Hepatocyte (in vitro differentiated cells): ENCODE results near the gene DAB2IP. TPM values are rescaled to one million over a fixed set of nuclear protein-coding genes. Genes with fewer than 3 reads are reported as not detected.

Experiments
- DNase-seq: peaks from one replicate; pipeline ENCODE4 v3.0.0-alpha.2; 2016; ENCODE audit warnings: low spot score
- H2AFZ ChIP-seq: fragments of 200-600 bp; sonication (generic); 2 replicates; pipeline ENCODE4 v1.6.0; 2016; ENCODE audit warnings: antibody characterized with exemption, mild to moderate bottlenecking
- H3K27ac ChIP-seq: fragments of 200-600 bp; sonication (generic); 2 replicates; pipeline ENCODE4 v1.5.1; 2016; ENCODE audit warnings: mild to moderate bottlenecking
- H3K27me3 ChIP-seq: fragments of 200-600 bp; sonication (generic); 2 replicates; pipeline ENCODE4 v1.6.1; 2016
- H3K36me3 ChIP-seq: fragments of 200-600 bp; sonication (generic); replicated peaks from 2 replicates; pipeline ENCODE4 v1.5.1; 2016; ENCODE audit warnings: low read depth; ENCODE audit not compliant: insufficient read depth
- H3K4me1 ChIP-seq: fragments of 200-600 bp; sonication (generic); 2 replicates; pipeline ENCODE4 v1.5.1; 2016; ENCODE audit warnings: mild to moderate bottlenecking, moderate library complexity; ENCODE audit not compliant: insufficient read depth
- H3K4me2 ChIP-seq: fragments of 200-600 bp; sonication (generic); 2 replicates; pipeline ENCODE4 v1.6.0; 2016
- H3K4me3 ChIP-seq: fragments of 200-600 bp; sonication (generic); 2 replicates; pipeline ENCODE4 v1.5.1; 2016; ENCODE audit warnings: mild to moderate bottlenecking
- H3K79me2 ChIP-seq: fragments of 200-600 bp; sonication (generic); 2 replicates; pipeline ENCODE4 v1.6.0; 2017; ENCODE audit warnings: mild to moderate bottlenecking
- H3K9me2 ChIP-seq: fragments of 200-600 bp; sonication (generic); replicated peaks from 2 replicates; pipeline ENCODE4 v1.6.0; 2017; ENCODE audit warnings: mild to moderate bottlenecking; ENCODE audit not compliant: insufficient read depth
- H3K9me3 ChIP-seq: fragments of 200-600 bp; sonication (generic); 2 replicates; pipeline ENCODE4 v1.5.1; 2016; ENCODE audit warnings: low read depth, mild to moderate bottlenecking
- H4K20me1 ChIP-seq: fragments of 200-600 bp; sonication (generic); 2 replicates; pipeline ENCODE4 v1.6.0; 2016; ENCODE audit warnings: mild to moderate bottlenecking; ENCODE audit not compliant: insufficient read depth, poor library complexity, severe bottlenecking
- CTCF ChIP-seq: fragments of 200-600 bp; sonication (generic); IDR thresholded peaks from 2 replicates; pipeline ENCODE4 v1.5.1; 2016; ENCODE audit warnings: antibody characterized with exemption, mild to moderate bottlenecking; ENCODE audit not compliant: poor library complexity
- EZH2 ChIP-seq: fragments of 200-600 bp; sonication (generic); IDR thresholded peaks from 2 replicates; pipeline ENCODE4 v1.6.1; 2016; ENCODE audit warnings: antibody characterized with exemption, mild to moderate bottlenecking, borderline replicate concordance
- EZH2phosphoT487 ChIP-seq: fragments of 200-600 bp; sonication (generic); IDR thresholded peaks from one replicate; pipeline ENCODE4 v1.6.1; 2018; ENCODE audit warnings: antibody characterized with exemption, mild to moderate bottlenecking, low read depth, moderate library complexity; ENCODE audit not compliant: unreplicated experiment, severe bottlenecking
- WGBS: methylation state at CpG from one replicate; pipeline ENCODE4 v1.1.6; 2016; ENCODE audit warnings: low lambda C conversion rate; ENCODE audit errors: missing lambda C conversion rate; 5-methylcytosine and 5-hydroxymethylcytosine counted together
- polyA plus RNA-seq: library from polyadenylated mRNA; unstranded; fragments of >200 nt; fragmentation: Nextera tagmentation; extraction: Ambion mirVana; gene quantifications from 2 replicates; pipeline ENCODE4 v1.2.1, GENCODE V29; 2016
- total RNA-seq: library from RNA; depleted of rRNA; stranded (reverse); fragments of >200 nt; gene quantifications from 2 replicates; pipeline ENCODE4 v1.2.3, GENCODE V29; 2014

Gene DAB2IP
- total and polyA plus RNA-seq, 2 experiments from 2014 or later, result 11.6 to 31.0 TPM

DNA sequence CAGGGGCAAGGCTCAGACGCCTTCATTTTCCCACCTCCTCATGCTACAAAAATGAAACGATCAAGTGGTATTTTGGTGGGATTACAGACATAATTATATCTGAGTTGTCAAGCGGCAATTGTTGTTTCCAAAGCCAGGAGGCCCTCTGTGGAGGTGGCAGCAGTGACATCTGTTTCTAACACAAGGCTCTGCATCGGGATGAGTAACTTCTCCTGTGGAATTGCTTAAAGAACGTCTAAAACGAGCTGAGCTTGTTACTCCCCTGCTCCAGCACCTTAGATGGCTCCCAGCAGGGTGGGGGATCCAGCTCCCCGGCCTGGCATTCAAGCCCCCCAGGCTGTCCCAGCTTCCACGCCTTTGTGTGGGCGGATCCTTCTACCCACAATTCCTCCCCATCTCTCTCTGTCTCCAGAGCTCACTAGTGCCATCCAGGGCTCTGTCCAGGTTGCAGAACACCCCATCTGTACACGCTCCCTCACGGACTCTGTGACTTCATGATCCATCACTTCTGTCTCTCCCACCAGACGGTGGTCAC lies 36.8 kb downstream of the DAB2IP start:
- peaks cover 10% of the 10 kb centered on the region for H3K79me2 ChIP-seq
- no peaks in the 10 kb centered on the region for H3K36me3 ChIP-seq
- H3K27ac ChIP-seq, result no peak overlapping the region
- H3K4me1 ChIP-seq, result peaks cover 16% of the 10 kb centered on the region
- H3K9me2 ChIP-seq, result no peaks in the 10 kb centered on the region
- H3K9me3 ChIP-seq, result no peaks in the 10 kb centered on the region
- peaks cover 9% of the 10 kb centered on the region for H4K20me1 ChIP-seq
- TF ChIP-seq EZH2 (no peak), EZH2phosphoT487 (no peak), CTCF (no peak)
- DNase-seq, result no peak
- no peak overlapping the region for H3K4me3 ChIP-seq
- no peaks in the 10 kb centered on the region for H3K27me3 ChIP-seq
- 80% methylated on average over 12 of the region's 12 CpGs for WGBS
- no peak overlapping the region for H2AFZ ChIP-seq
- no peak overlapping the region for H3K4me2 ChIP-seq

GRCh38 chr9:121688681-121689080 lies 37.2 kb downstream of the DAB2IP start:
- peaks cover 18% of the 10 kb centered on the region for H3K4me1 ChIP-seq
- no peak overlapping the region for H3K4me2 ChIP-seq
- no peaks in the 10 kb centered on the region for H3K9me2 ChIP-seq
- 93% methylated on average over 7 of the region's 7 CpGs for WGBS
- no peak for DNase-seq
- H3K36me3 ChIP-seq, result no peaks in the 10 kb centered on the region
- peaks cover 12% of the 10 kb centered on the region for H4K20me1 ChIP-seq
- H3K9me3 ChIP-seq, result no peaks in the 10 kb centered on the region
- peaks cover 10% of the 10 kb centered on the region for H3K79me2 ChIP-seq
- no peaks in the 10 kb centered on the region for H3K27me3 ChIP-seq
- TF ChIP-seq EZH2 (no peak), EZH2phosphoT487 (no peak), CTCF (no peak)
- H3K4me3 ChIP-seq, result no peak overlapping the region
- H3K27ac ChIP-seq, result no peak overlapping the region
- no peak overlapping the region for H2AFZ ChIP-seq

- Histone ChIP-seq H4K20me1 (peaks cover 12% of the 10 kb centered on the region), H3K9me3 (no peaks in the 10 kb centered on the region), H3K27ac (no peak overlapping the region), H3K27me3 (no peaks in the 10 kb centered on the region), H3K4me2 (no peak overlapping the region), H3K4me1 (peaks cover 18% of the 10 kb centered on the region), H3K36me3 (no peaks in the 10 kb centered on the region), H3K4me3 (no peak overlapping the region), H3K79me2 (peaks cover 10% of the 10 kb centered on the region), H2AFZ (no peak overlapping the region), H3K9me2 (no peaks in the 10 kb centered on the region)
- 85% methylated on average over 9 of the region's 9 CpGs for WGBS
- DNase-seq, result no peak
- TF ChIP-seq EZH2phosphoT487 (no peak), EZH2 (no peak), CTCF (no peak)
Observed at GRCh38 chr9:121689461-121690157, 38.2 kb downstream of the DAB2IP start.
